ENCODE results near the gene JAGN1.

- no peak for TF ChIP-seq CTCF (IDR thresholded peaks at IDR 0.05)
- TF ChIP-seq EZH2 (IDR thresholded peaks at IDR 0.05), result no peak
Observed at GRCh38 chr3:9881441-9881840, 9.0 kb upstream of the JAGN1 start.
